Neural progenitor cell (in vitro differentiated cells): ENCODE data around the gene OPN3. TPM values are rescaled to one million over a fixed set of nuclear protein-coding genes. Genes with fewer than 3 reads are reported as not detected.

Experiments
- DNase-seq: peaks from one replicate; pipeline ENCODE4 v3.0.0-alpha.2; 2016; ENCODE audit warnings: low spot score
- H2AFZ ChIP-seq: fragments of 200-600 bp; sonication (generic); replicated peaks from 2 replicates; pipeline ENCODE4 v1.6.1; 2016; ENCODE audit warnings: antibody characterized with exemption
- H3F3A ChIP-seq: fragments of 200-600 bp; sonication (generic); 2 replicates; pipeline ENCODE4 v1.6.1; 2016; ENCODE audit warnings: antibody characterized with exemption, low read depth
- H3K27ac ChIP-seq: fragments of 200-600 bp; sonication (generic); 2 replicates; pipeline ENCODE4 v1.5.1; 2016; ENCODE audit warnings: mild to moderate bottlenecking
- H3K27me3 ChIP-seq: fragments of 200-600 bp; sonication (generic); 2 replicates; pipeline ENCODE4 v1.6.1; 2016; ENCODE audit warnings: mild to moderate bottlenecking, moderate library complexity
- H3K36me3 ChIP-seq: fragments of 200-600 bp; sonication (generic); 2 replicates; pipeline ENCODE4 v1.5.1; 2016
- H3K4me1 ChIP-seq: fragments of 200-600 bp; sonication (generic); 2 replicates; pipeline ENCODE4 v1.6.1; 2016; ENCODE audit warnings: mixed run types
- H3K4me2 ChIP-seq: fragments of 200-600 bp; sonication (generic); 2 replicates; pipeline ENCODE4 v1.6.1; 2016
- H3K4me3 ChIP-seq: fragments of 200-600 bp; sonication (generic); 2 replicates; pipeline ENCODE4 v1.5.1; 2016
- H3K79me2 ChIP-seq: fragments of 200-600 bp; sonication (generic); 2 replicates; pipeline ENCODE4 v1.6.1; 2016; ENCODE audit warnings: low read depth
- H3K9ac ChIP-seq: fragments of 200-600 bp; sonication (generic); 2 replicates; pipeline ENCODE4 v1.6.1; 2016
- H3K9me3 ChIP-seq: fragments of 200-600 bp; sonication (generic); 2 replicates; pipeline ENCODE4 v1.5.1; 2016; ENCODE audit warnings: low read depth
- H4K20me1 ChIP-seq: fragments of 200-600 bp; sonication (generic); 2 replicates; pipeline ENCODE4 v1.6.1; 2016; ENCODE audit warnings: low read depth
- H3K27ac Mint-ChIP-seq: 3 replicates; pipeline ENCODE4 v1.8.0; 2021; ENCODE audit warnings: mixed read lengths
- H3K27me3 Mint-ChIP-seq: 2 replicates; pipeline ENCODE4 v1.8.0; 2022; ENCODE audit warnings: low read depth, mild to moderate bottlenecking, inconsistent platforms, moderate library complexity, mixed read lengths; ENCODE audit not compliant: insufficient read depth
- H3K36me3 Mint-ChIP-seq: 3 replicates; pipeline ENCODE4 v1.8.0; 2021; ENCODE audit warnings: mixed read lengths
- H3K4me1 Mint-ChIP-seq: 3 replicates; pipeline ENCODE4 v1.8.0; 2021; ENCODE audit warnings: mixed read lengths
- H3K4me3 Mint-ChIP-seq: 3 replicates; pipeline ENCODE4 v1.8.0; 2021; ENCODE audit warnings: mild to moderate bottlenecking, moderate library complexity, mixed read lengths
- H3K9me3 Mint-ChIP-seq: 3 replicates; pipeline ENCODE4 v1.8.0; 2020; ENCODE audit warnings: mixed read lengths
- CTCF ChIP-seq: fragments of 200-600 bp; sonication (generic); IDR thresholded peaks from 2 replicates; pipeline ENCODE4 v1.5.1; 2017; ENCODE audit warnings: antibody characterized with exemption, mild to moderate bottlenecking
- EZH2 ChIP-seq: fragments of 200-600 bp; sonication (generic); IDR thresholded peaks from 2 replicates; pipeline ENCODE4 v1.6.1; 2017; ENCODE audit warnings: antibody characterized with exemption, mild to moderate bottlenecking, moderate library complexity
- EZH2phosphoT487 ChIP-seq: fragments of 200-600 bp; sonication (generic); IDR thresholded peaks from 2 replicates; pipeline ENCODE4 v1.6.1; 2017; ENCODE audit warnings: antibody characterized with exemption
- total RNA-seq: library from RNA; depleted of rRNA; stranded (reverse); fragments of >200 nt; gene quantifications from 2 replicates; pipeline ENCODE4 v1.2.3, GENCODE V29; 2015; ENCODE audit warnings: low replicate concordance

The OPN3 gene
- total RNA-seq, 1 donor from 2014 or later = 53.5 TPM

DNA sequence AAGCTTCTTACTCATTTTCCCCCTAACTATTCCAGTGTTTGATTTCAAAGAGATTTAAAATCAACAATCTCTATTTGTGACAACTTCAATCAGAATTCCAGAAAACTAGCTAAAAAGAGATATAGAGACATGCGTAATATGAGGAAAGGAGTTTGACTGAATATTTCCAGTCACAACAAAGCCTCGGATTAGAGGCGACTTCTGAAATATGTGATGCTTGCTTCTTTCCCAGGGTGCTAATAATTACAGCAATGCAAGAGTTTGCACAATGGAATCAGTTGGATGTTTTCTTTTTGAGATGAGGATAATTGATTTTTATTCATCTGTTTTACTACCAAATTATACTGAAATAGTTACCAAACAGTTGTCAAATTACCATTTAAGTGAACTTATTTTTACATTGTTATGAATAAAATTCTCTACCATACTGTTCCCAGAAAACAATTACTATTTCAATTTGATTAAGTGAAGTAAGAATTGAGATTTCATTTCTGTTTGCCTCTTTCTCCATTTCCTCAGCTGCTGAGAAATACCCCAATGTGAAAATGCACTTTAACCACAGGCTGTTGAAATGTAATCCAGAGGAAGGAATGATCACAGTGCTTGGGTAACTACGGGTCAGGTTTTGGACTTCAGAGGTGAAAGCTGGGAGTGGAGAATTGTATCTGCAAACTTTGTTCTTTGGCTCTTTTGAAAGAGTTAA, 79.9 kb downstream of the OPN3 start:
- Histone ChIP-seq H3K79me2 (no peaks in the 10 kb centered on the region), H3K9me3 (no peaks in the 10 kb centered on the region), H3K36me3 (no peaks in the 10 kb centered on the region), H3K4me1 (no peaks in the 10 kb centered on the region), H3K4me2 (no peak overlapping the region), H3K4me3 (no peak overlapping the region), H3F3A (no peaks in the 10 kb centered on the region), H3K27me3 (no peaks in the 10 kb centered on the region), H3K9ac (no peak overlapping the region), H4K20me1 (no peaks in the 10 kb centered on the region), H3K27ac (no peak overlapping the region), H2AFZ (no peak overlapping the region)
- no peak for DNase-seq
- H3K9me3 Mint-ChIP-seq = no peaks in the 10 kb centered on the region
- no peak overlapping the region for H3K4me3 Mint-ChIP-seq
- peaks cover 5% of the 10 kb centered on the region for H3K4me1 Mint-ChIP-seq
- no peaks in the 10 kb centered on the region for H3K36me3 Mint-ChIP-seq
- no peaks in the 10 kb centered on the region for H3K27me3 Mint-ChIP-seq
- TF ChIP-seq EZH2 (no peak), CTCF (no peak), EZH2phosphoT487 (no peak)
- H3K27ac Mint-ChIP-seq = no peak overlapping the region

DNA sequence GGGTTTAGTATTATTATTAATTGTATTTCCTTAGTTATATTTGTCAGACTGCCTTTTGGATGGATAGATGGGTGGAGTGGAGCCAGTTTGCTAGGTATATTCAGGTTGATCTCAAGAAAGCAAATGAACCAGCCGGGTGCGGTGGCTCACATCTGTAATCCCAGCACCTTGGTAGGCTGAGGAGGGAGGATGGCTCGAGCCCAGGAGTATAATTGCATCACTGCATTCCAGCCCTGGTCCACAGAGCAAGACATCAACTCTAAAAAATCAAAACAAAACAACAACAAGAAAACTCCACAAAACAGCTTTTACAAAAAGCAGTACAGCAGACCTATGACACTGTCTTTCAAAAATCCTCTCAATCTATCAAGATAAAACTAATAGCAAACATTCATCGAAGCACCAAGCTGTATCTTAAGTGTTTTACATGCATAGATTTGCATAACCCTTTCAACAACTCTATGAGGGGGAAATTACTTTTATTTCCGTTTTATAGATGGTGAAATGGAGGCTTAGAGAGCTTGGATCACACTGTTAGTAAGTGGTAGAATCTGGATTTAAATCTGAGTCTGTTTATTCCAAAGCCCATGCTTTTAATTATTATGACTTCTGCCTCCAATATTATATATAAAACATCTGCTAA, 82.5 kb downstream of the OPN3 start:
- TF ChIP-seq CTCF (no peak), EZH2 (no peak), EZH2phosphoT487 (no peak)
- Histone ChIP-seq H3K79me2 (no peaks in the 10 kb centered on the region), H3K9ac (no peak overlapping the region), H3K36me3 (no peaks in the 10 kb centered on the region), H3K27ac (no peak overlapping the region), H3K9me3 (no peaks in the 10 kb centered on the region), H2AFZ (no peak overlapping the region), H3F3A (no peaks in the 10 kb centered on the region), H3K4me2 (no peak overlapping the region), H3K27me3 (no peaks in the 10 kb centered on the region), H4K20me1 (no peaks in the 10 kb centered on the region), H3K4me3 (no peak overlapping the region), H3K4me1 (no peaks in the 10 kb centered on the region)
- Mint-ChIP-seq H3K4me1 (peaks cover 5% of the 10 kb centered on the region), H3K27me3 (peaks cover 1% of the 10 kb centered on the region), H3K27ac (no peak overlapping the region), H3K4me3 (no peak overlapping the region), H3K9me3 (no peaks in the 10 kb centered on the region), H3K36me3 (no peaks in the 10 kb centered on the region)
- DNase-seq = no peak

DNA sequence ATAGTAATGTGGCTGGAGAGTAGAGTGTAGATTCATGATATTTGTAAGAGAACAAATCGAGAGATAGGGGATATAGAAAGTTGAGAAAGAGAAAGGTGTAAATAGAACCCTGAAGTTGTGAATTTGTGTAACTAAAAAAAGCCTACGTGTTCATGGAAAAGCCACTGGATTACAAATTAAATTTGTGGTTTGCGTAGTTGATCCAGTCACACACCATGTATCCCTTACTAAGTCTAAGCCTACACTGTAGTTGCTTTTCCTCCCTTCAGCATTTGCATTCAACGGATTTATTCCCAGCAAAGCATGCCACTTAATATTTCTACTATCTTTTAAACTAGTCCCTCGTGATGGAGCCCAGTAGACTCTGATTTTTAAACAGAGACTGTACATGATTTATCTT, 83.1 kb downstream of the OPN3 start:
- H3K4me1 Mint-ChIP-seq = peaks cover 5% of the 10 kb centered on the region
- H3K27me3 ChIP-seq = no peaks in the 10 kb centered on the region
- H3K9me3 ChIP-seq = no peaks in the 10 kb centered on the region

More for the DNA sequence above, 83.1 kb downstream of the OPN3 start:
- no peaks in the 10 kb centered on the region for H3K36me3 ChIP-seq
- no peak overlapping the region for H3K4me3 ChIP-seq
- no peak overlapping the region for H3K27ac ChIP-seq
- H3K4me3 Mint-ChIP-seq = no peak overlapping the region
- H2AFZ ChIP-seq = no peak overlapping the region
- H3K79me2 ChIP-seq = no peaks in the 10 kb centered on the region
- no peak overlapping the region for H3K4me2 ChIP-seq
- DNase-seq = no peak
- H3F3A ChIP-seq = no peaks in the 10 kb centered on the region
- no peak overlapping the region for H3K9ac ChIP-seq
- no peaks in the 10 kb centered on the region for H4K20me1 ChIP-seq
- no peaks in the 10 kb centered on the region for H3K9me3 Mint-ChIP-seq
- no peak overlapping the region for H3K27ac Mint-ChIP-seq
- TF ChIP-seq EZH2 = no peak
- no peak for TF ChIP-seq CTCF
- TF ChIP-seq EZH2phosphoT487 = no peak
- peaks cover 2% of the 10 kb centered on the region for H3K27me3 Mint-ChIP-seq
- no peaks in the 10 kb centered on the region for H3K36me3 Mint-ChIP-seq
- H3K4me1 ChIP-seq = no peaks in the 10 kb centered on the region
